OCI-M1 (cell line): ENCODE measurements around the gene CD209.
"Not testable (repeated sequence)": the region's sequence is repeated elsewhere in the genome, so short reads cannot be mapped to it uniquely, and the experiment has no call there.

Experiments used
- DNase-seq: peaks from one replicate; lab custom pipeline; 2025; lab: John Stamatoyannopoulos, UW

The CD209 gene

GRCh38 chr19:7767487-7767886 lies 20.2 kb upstream of the CD209 start:
- DNase-seq = no peak

- DNase-seq = no peak
These were observed 19.2 kb upstream of the CD209 start for GRCh38 chr19:7766535-7766934.

- DNase-seq = not testable (repeated sequence)
These were observed 17.7 kb upstream of the CD209 start for GRCh38 chr19:7765043-7765442.

GRCh38 chr19:7764157-7764556 lies 16.8 kb upstream of the CD209 start:
- peak; percentile 55 for DNase-seq

- no peak for DNase-seq
These were observed 16.4 kb upstream of the CD209 start for GRCh38 chr19:7763696-7764095.

GRCh38 chr19:7762719-7763293 lies 15.5 kb upstream of the CD209 start, which contains the start of gene CLEC4M:
TSS of gene CLEC4M (plus strand) at chr19:7763243. CDS start at chr19:7763267, 24 bp downstream.
- no peak for DNase-seq

GRCh38 chr19:7759156-7759555 lies 11.8 kb upstream of the CD209 start:
- DNase-seq = no peak

- DNase-seq = no peak
These were observed 10.0 kb upstream of the CD209 start for GRCh38 chr19:7757358-7757757.

- DNase-seq = no peak
These were observed 8.9 kb upstream of the CD209 start for GRCh38 chr19:7756258-7756657.

GRCh38 chr19:7751157-7751783 lies 3.9 kb upstream of the CD209 start:
- no peak for DNase-seq

- peak; percentile 39 for DNase-seq
These were observed 1.4 kb upstream of the CD209 start for GRCh38 chr19:7748756-7749155.

- DNase-seq = no peak
These were observed 837 bp upstream of the CD209 start for GRCh38 chr19:7748171-7748570.

- not testable (repeated sequence) for DNase-seq
These were observed 1.0 kb downstream of the CD209 start for GRCh38 chr19:7746306-7746705.

GRCh38 chr19:7744871-7745650 lies 2.3 kb downstream of the CD209 start:
- DNase-seq = no peak

- DNase-seq = no peak
These were observed 3.0 kb downstream of the CD209 start for GRCh38 chr19:7744199-7744786.

GRCh38 chr19:7743425-7743841 lies 3.9 kb downstream of the CD209 start:
- DNase-seq = no peak

- no peak for DNase-seq
These were observed 4.3 kb downstream of the CD209 start for GRCh38 chr19:7742991-7743390.

GRCh38 chr19:7742575-7742974 lies 4.8 kb downstream of the CD209 start:
- DNase-seq = no peak

- DNase-seq = no peak
These were observed 6.7 kb downstream of the CD209 start for GRCh38 chr19:7740682-7741054.

- DNase-seq = no peak
These were observed 7.3 kb downstream of the CD209 start for GRCh38 chr19:7739801-7740681.

- no peak for DNase-seq
These were observed 8.1 kb downstream of the CD209 start for GRCh38 chr19:7739211-7739755.

GRCh38 chr19:7738023-7738422 lies 9.3 kb downstream of the CD209 start:
- DNase-seq = no peak
